GM21423 (cell line): ENCODE results near the gene UBE2J2.

ENCODE experiments used
- ATAC-seq: cut with Tn5 transposase; IDR thresholded peaks from one replicate; pipeline ENCODE4 v1.9.1; 2021; ENCODE audit warnings: mild to moderate bottlenecking, moderate library complexity; ENCODE audit not compliant: unreplicated experiment

UBE2J2 gene

DNA sequence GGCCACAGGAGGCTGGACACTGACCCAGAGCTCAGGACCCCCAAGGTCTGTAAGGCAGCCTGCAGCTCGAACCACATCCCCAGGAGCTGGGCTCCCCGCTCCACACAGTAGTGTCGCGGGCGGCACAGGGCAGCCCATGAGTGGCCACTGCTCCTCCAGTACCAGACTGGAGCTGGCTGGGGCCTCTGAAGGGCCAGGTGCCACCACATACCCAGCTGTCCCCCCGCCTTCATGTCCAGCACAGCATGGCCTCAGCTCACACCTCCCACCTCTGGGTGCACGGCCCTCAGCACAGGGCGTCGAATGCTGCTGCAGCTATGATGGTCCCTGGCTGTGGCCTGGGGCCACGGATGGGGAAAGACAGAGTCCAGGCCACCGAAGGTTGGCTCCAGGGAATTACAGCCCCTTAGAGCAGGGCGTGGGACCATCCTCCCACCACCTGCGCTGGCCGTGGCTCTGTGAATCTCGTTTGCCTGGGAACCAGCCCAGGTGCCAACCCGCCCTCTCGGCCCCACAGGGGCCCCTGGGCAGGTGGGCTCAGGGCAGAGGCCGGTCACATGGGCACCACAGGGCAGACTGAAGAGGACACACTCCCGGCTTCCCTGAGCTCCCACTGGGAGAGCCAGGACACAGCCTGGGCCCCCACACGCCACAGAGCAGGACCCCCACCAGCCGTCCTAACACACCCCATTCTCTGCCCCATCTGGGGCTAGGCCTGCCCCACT, 57.6 kb downstream of the UBE2J2 start:
- no peak for ATAC-seq

DNA sequence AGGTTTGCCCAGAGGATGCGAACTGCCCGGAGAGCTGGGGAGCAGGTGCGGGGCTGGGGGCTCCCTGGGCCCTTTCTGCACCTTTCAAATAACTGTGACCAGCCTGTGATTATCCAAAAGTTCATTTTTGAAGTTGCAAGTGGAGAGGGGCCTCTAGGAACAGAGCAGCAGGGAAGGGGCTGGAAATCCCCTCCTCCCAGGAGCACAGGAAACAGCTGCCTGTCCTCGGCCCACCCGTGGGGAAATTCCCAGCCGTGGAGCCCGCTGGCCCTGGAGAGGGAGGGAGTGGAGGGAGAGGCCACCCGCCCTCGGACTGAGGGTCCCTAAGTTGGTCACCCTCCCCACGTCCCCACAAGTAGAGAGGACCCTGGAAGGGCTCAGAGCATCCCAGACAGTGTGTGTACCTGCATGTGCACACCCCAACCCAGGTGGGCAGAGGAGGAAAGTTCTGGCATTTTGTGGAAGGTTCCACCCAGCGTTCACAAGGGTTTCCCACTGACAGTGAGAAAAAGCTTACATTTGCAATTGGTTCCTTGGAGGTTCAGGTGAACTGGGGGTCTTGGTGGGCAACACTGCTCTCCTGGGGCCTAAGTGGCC, 58.5 kb downstream of the UBE2J2 start:
- no peak for ATAC-seq

DNA sequence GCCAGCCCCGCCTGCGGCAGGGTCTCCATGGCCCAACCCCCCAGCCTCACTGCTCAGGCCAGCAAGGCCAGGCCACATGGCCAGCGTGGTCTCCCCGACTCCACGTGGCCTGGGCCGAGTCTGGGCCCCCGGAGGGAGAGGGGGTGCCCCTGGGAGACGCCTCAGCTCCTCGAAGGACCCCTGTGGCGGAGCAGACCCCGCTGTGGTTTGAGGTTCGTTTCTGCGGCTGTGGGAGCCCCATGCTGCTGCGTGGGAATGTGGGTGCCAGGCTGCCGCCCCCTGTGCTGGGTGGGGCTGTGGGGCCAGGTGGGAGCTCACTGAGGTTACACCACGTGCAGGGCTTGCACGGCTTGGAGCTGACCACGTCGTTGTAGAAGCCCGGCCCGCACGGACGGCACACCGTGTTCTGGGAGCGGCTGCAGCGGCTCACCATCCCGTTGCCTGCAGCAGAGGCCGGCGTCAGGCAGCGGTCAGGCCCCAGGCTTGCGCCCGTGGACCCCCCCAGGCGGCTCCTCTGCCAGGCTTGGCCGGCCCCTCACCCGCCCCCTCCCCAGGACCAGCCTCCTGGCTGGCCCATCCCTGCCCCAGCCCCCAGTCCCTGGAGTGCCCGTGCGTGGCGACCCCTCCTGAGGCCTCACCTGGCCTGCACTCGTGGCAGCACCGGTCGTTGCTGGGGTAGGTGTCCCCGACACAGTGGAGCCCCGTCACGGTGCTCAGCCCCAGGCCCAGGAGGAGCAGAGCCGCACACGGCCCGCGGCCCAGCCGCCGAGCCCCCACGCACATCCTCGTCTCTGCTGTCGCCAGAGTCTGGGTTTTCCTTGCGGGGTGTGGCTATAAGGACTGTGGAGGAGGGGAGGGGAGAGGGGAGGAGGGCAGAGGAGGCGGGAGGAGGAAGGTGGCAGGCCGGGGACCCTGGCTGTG, 60.0 kb downstream of the UBE2J2 start, which contains the start of gene TNFRSF4:
TNFRSF4 (minus strand) TSS at position 809 of the 921 bp plus-strand sequence; CDS start at position 783, 26 bp downstream.
- ATAC-seq: no peak

DNA sequence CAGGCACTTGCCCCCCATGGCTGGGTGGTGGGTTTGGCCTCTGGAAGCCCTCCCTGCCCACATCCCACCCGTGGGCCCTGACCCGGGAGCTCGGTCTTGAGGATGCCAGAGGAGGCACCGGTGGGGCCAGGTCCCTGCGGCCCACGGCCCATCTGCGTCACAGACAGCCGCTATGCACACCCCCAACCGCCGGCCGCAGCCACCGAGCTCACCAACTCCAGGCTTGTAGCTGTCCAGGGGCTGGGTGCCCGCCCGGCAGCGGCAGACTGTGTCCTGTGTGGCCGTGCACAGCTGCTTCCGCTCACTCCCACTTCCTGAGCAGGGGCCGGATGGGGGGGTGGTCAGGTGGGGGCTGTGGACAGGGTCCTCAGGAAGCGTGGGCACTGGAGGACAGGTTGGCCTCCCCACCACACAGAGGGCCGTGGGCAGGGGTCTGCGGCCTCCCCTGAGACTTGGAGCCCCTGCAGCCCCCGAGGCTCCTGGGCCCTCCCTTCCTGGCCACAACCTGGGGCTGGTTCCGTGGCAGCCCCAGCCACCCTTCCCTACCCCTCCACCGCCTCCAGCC, 60.8 kb downstream of the UBE2J2 start:
- ATAC-seq: no peak

DNA sequence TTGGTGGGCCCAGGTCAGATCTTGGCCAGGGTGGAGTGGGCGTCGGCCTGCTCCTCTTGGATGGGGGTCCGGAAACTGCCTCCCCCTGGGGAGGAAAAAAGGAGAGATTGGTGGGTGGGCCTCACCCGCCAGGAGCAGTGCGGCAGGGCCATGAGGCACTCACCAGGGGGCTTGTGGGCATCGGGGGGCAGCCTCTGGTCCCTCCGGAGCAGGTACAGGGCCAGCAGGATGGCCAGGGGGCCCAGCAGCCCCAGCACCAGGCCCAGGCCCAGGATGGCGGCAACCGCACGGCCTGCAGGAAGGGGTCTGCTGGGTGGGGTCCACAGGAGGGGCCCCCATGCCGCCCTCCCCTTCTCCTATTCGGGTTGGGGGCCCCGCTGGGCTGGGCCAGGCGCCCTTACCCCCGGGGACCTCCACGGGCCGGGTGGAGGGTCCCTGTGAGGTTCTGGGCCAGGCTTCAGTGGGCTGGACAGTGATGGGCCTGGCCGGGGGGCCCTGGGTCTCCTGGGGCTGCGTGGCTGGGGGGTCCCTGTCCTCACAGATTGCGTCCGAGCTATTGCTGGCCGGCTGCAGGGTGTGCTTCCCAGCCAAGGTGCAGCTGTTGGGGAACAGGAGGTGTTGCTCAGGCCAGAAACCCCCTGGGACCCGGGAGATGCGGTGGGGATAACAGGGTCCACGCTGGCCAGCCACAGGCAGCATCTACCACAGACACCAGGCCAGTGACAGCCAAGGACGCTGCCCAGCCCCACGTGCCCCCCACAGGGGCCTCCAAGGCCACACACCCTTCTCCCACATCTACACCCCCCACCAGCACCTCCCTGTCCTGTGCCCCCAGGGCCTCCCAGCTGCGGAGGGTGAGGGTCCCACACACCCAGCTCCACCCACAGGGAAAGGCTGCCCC, 61.9 kb downstream of the UBE2J2 start:
- no peak for ATAC-seq

DNA sequence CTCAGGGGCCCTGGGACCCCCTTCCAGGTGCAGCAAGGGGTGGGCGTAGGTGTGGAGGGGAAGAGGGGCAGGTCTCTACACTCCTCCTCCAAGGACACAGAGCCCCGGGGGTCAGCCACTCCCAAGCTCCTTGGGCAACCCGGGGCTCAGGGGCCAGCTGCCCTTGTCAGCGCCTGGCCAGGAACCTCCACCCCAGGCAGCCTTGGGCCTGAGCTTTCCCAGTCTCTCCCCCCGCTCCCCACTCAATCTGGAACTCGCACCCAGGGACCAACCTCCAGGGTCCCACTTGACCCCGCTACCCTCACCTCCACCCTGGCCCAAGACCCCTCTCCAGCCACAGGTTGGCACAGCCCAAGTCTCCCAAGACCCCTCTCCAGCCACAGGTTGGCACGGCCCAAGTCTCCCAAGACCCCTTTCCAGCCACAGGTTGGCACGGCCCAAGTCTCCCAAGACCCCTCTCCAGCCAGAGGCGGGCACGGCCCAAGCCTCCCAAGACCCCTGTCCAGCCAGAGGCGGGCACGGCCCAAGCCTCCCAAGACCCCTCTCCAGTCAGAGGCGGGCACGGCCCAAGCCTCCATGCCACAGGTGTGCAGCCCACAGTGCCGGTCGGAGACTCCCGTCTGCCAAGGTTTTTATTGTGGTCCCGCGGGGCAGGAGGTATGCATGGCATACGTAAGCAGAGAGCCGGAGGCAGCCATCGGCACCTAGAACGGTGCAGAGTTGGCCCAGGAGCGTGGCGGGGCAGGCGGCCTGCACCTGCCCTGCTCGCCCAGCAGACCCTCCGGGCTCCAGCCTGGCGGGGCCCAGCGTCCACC, 62.7 kb downstream of the UBE2J2 start:
- ATAC-seq: no peak

DNA sequence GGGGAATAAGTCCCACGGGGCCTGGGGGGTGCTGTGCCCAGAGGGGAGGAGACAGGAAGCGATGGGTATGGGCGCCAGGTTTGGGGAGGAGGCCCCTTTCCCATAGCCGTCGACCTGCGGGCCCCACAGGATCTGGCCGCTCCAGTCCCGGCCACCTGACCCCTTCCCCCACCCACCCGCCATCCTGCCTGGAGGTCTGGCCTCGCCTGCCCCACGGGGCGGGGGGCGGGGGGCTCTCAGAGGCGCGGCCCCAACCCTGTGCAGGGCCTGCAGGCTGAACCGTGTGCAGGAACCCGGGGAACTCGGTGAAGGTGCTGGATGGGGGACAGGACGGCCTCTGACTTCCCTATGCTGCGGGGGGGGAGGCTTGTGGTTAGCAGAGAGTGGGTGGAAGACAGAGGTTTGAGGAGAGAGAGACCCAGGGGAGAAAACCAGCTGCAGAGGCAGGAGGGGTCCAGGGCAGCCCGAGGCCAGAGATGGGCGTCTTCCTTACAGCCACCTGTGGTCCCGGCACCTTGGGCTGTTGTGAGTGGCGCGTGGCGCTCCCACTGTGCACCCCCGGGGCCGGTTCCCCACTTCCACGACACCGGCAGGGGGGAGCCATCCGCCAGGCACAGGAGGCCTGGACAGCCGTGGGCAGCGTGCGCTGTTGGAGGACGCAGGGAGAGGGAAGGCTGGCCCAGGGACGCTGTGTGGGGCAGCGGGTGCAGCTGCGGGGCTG, 64.8 kb downstream of the UBE2J2 start:
- ATAC-seq: no peak

DNA sequence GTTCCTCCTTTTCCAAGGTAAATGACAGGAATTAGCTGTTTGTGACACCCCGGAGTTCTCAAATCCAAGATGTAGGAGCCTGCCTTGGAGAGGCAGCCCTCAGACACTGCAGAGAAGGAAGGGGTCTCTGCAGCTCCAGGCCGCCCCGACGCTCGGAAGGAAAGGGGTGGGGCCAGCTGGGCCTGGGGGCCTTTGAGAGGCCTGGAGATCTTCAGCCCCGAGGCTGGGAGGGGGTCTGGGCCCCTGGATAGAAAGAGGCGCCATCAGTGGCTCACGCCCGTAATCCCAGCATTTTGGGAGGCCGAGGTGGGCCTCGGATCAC, 66.1 kb downstream of the UBE2J2 start:
- ATAC-seq: no peak

DNA sequence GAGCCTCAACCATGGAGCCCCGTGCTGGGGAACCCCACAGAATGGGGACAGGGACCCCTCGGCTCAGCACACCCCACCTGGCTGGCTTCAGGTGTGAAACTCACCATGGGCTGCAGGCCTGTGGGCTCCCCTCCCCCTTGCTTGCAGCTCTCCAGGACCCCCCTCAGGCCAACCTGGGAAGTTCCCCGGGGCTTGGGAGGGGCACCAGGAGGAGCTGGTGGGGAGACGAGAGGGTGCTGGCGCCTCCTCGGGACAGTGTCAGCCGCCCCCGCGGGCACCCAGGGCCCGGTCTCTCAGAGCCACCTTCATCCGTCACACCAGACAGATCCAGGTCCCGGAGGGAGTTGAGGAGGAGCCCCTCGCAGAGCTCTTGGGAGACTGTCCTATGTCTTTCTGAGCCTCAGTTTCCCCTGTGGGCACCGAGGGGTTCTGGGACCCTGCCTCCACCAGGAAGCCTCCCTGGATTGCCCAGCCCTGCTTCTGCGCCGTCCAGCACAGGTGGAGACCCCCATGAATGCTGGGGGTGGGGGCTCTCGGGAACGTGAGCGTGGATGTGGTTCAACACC, 66.6 kb downstream of the UBE2J2 start:
- no peak for ATAC-seq

DNA sequence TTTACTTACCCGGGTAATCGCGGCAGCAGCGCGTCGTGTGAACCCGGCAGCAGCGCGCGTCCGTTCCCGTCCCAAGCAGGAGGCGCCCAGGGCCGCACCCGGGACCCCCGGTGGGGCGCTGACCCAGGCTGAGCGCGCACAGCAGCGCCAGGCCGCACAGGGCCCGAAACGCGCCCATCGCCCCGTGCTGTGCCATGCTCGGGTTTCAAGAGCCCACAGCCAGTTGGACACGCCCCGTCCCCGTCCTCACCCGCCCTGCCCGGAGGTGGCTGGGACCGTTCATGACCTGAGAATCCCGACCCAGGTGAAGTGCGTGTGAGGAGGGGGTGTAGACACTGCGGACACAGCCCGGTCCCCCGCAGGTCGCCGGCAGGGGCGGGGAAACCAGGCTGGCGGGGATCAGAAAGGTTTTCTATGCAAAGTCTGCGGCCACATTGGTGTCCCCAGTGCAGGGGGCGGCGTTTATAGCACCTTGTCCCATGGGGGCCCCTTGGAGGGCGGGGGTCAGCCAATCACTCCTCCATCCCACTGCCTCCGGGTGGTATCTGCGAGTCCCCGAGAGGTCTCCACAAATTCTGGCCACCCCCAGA, 67.2 kb downstream of the UBE2J2 start, which contains the start of gene TNFRSF18:
TNFRSF18 (minus strand) TSS at position 217 of the 590 bp plus-strand sequence; CDS start at position 196, 21 bp downstream.
- no peak for ATAC-seq

DNA sequence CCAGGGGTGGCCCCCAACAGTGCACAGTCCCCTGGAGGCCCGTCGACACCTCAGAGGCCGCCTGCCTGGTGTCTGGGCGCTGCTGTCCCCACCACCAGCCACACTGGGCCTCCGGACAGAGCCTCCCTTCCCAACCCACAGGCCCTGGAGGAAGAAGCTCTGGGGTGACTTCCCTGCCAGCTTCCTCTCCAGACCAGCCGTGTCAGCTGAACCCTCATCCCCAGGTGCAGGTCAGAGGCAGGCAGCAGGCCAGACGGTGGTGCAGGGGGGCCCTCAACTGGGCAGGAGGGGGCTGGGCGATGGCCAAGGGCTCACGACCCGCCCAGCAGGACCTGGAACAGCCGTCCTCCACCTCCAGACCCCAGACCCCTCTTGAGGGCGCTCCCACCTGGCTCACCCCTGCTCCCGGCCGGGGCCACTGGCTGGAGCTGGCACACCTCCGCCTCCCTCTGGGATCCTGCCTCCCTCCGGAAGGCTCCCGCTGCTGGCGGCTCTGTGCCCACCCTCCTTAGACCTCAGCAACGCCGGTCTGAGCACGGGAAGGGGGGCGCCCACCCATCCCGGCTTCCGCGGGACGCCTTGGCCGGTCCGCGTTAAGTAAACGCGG, 67.8 kb downstream of the UBE2J2 start:
- no peak for ATAC-seq

DNA sequence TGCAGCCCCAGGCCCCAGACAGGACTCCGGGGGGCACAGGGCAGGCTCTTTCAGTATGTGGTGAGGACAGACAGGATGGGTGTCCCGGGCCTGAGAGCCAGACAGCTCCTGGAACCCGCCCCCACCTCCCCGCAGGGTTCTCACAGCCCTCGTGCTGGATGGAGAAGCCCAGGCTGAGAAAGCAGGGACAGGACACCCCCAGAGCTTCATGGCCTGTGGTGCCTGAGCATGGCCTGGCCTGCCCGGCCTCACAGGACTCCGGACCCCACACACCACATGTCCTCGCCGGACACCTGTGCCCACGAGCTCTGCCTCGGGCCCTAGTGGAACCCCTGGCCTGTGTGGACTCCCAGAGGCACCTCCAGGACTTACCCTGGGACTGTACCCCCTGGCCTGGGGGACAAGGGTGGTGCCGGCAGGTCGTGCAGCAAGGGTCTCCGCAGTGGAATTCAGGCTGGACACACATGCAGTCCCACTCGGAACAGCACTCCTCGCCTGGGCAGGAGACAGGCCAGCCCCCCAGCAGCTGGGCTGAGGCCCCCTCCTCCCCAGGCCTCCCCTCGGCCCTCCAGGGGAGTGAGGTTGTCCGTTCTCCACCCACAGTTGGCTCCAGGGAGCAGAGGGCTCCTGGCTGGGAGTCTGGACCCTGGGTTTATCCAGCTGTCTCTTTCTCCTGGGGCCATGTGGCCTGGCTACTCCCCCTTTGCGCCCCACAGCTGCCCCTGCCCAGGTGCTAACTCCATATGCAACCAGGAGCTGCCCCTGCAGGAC, 68.5 kb downstream of the UBE2J2 start:
- ATAC-seq: no peak

DNA sequence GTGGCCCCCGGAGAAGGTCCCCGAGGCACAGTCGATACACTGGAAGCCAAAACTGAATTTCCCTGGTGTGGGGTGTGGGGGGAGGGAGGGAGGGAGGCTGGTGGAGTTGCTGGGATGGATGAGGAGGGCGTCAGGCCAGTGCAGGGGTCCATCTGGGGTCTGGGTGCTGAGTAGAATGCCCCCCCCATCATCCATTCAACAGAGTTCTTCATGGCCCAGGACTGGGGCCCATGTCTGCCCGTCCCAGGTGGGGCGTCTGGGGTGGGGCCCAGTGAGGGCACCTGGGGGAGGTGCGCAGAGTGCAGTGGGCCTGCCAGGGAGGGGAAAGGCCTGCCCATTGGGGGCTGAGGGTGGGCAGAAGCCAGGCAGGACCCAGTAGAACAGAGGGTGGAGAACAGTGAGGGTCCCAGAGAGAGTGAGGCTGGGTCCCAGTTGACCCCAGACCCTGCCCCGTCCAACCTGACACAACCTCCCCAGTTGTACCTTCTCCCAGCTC, 69.2 kb downstream of the UBE2J2 start:
- no peak for ATAC-seq
